IMR-90 (cell line): ENCODE measurements around the gene PNMA6F. TPM values are rescaled to one million over a fixed set of nuclear protein-coding genes. Genes with fewer than 3 reads are reported as not detected.

ENCODE experiments used
- ATAC-seq: fragments of 200-7000 bp; cut with Tn5 transposase; 2 replicates; pipeline ENCODE4 v1.9.1; 2020; ENCODE audit warnings: low read depth, mild to moderate bottlenecking, moderate library complexity
- BruUV-seq: library from RNA; stranded (reverse); fragments of 400-500 nt; replicated peaks from 2 replicates; lab custom pipeline; 2021; lab: Mats Ljungman, UMichigan
- CTCF ChIA-PET: fragments of 300-600 bp; formaldehyde crosslinking; extraction: SDS; loops from one replicate; lab custom pipeline; 2021; ENCODE audit warnings: antibody characterized with exemption; lab: Yijun Ruan, JAX
- POLR2A ChIA-PET: fragments of 300-600 bp; sonication (Branson Sonifier 250); formaldehyde crosslinking; loops from one replicate; lab custom pipeline; 2022; ENCODE audit warnings: antibody characterized with exemption; ENCODE audit not compliant: unreplicated experiment; lab: Charles Lee
- DNase-seq: peaks from one replicate; pipeline ENCODE4 v3.0.0; 2013
- H2AFZ ChIP-seq: replicated peaks from 2 replicates; pipeline ENCODE3; 2013; ENCODE audit warnings: low read length, mild to moderate bottlenecking; ENCODE audit not compliant: poor library complexity
- H2AK5ac ChIP-seq: 2 replicates; pipeline ENCODE4 v1.6.1; 2013; ENCODE audit warnings: low read depth, low read length, inconsistent platforms
- H2AK9ac ChIP-seq: replicated peaks from 2 replicates; pipeline ENCODE3; 2013; ENCODE audit warnings: mild to moderate bottlenecking, low read depth, low read length, moderate library complexity; ENCODE audit not compliant: poor library complexity
- H2BK120ac ChIP-seq: 2 replicates; pipeline ENCODE4 v1.6.1; 2013; ENCODE audit warnings: low read depth, low read length, inconsistent platforms
- H2BK15ac ChIP-seq: 3 replicates; pipeline ENCODE4 v1.6.1; 2013; ENCODE audit warnings: low read depth, low read length, inconsistent platforms
- H2BK20ac ChIP-seq: 2 replicates; pipeline ENCODE4 v1.6.1; 2013; ENCODE audit warnings: low read depth, mild to moderate bottlenecking, inconsistent platforms, low read length, moderate library complexity
- H2BK5ac ChIP-seq: 2 replicates; pipeline ENCODE4 v1.6.1; 2013; ENCODE audit warnings: mild to moderate bottlenecking, low read depth, low read length, inconsistent platforms; ENCODE audit not compliant: poor library complexity, severe bottlenecking
- H3K14ac ChIP-seq: replicated peaks from 2 replicates; pipeline ENCODE4 v1.6.1; 2013; ENCODE audit warnings: low read depth, low read length, inconsistent platforms
- H3K18ac ChIP-seq: 2 replicates; pipeline ENCODE4 v1.6.1; 2013; ENCODE audit warnings: low read depth, low read length, control low read depth
- H3K23ac ChIP-seq: 2 replicates; pipeline ENCODE4 v1.6.1; 2013; ENCODE audit warnings: low read depth, low read length, inconsistent platforms
- H3K27ac ChIP-seq: 2 replicates; pipeline ENCODE4 v1.5.1; 2013; ENCODE audit warnings: mild to moderate bottlenecking, control low read depth, low read length; ENCODE audit not compliant: insufficient read depth
- H3K27me3 ChIP-seq: 2 replicates; pipeline ENCODE4 v1.6.1; 2013; ENCODE audit warnings: low read length; ENCODE audit not compliant: control insufficient read depth, insufficient read depth
- H3K36me3 ChIP-seq: 2 replicates; pipeline ENCODE4 v1.6.1; 2013; ENCODE audit warnings: low read length, mixed read lengths; ENCODE audit not compliant: control insufficient read depth, insufficient read depth
- H3K4ac ChIP-seq: 2 replicates; pipeline ENCODE4 v1.6.1; 2013; ENCODE audit warnings: low read depth, low read length, inconsistent platforms
- H3K4me1 ChIP-seq: 2 replicates; pipeline ENCODE4 v1.6.1; 2013; ENCODE audit warnings: low read length, mixed read lengths; ENCODE audit not compliant: control insufficient read depth, insufficient read depth
- H3K4me2 ChIP-seq: 2 replicates; pipeline ENCODE4 v1.6.1; 2013; ENCODE audit warnings: low read depth, mild to moderate bottlenecking, control low read depth, low read length, moderate library complexity
- H3K4me3 ChIP-seq: 2 replicates; pipeline ENCODE4 v1.5.1; 2013; ENCODE audit warnings: low read depth, mild to moderate bottlenecking, control low read depth, low read length, moderate library complexity; ENCODE audit not compliant: insufficient read depth
- H3K56ac ChIP-seq: 2 replicates; pipeline ENCODE4 v1.6.1; 2013; ENCODE audit warnings: low read length, inconsistent platforms; ENCODE audit not compliant: insufficient read depth; ENCODE audit errors: extremely low read depth
- H3K79me1 ChIP-seq, 2 experiments: 2 replicates each; pipeline ENCODE4 v1.6.1; 2013; ENCODE audit warnings: low read length in 2 of 2, inconsistent platforms in 1 of 2, low read depth in 1 of 2
- H3K9ac ChIP-seq: 2 replicates; pipeline ENCODE4 v1.6.1; 2013; ENCODE audit warnings: low read depth, low read length, control low read depth
- H3K9me1 ChIP-seq: 2 replicates; pipeline ENCODE4 v1.6.1; 2013; ENCODE audit warnings: low read length, inconsistent platforms; ENCODE audit not compliant: insufficient read depth
- H3K9me3 ChIP-seq: 2 replicates; pipeline ENCODE4 v1.6.1; 2013; ENCODE audit warnings: low read length; ENCODE audit not compliant: control insufficient read depth, insufficient read depth
- H4K20me1 ChIP-seq: 2 replicates; pipeline ENCODE4 v1.6.1; 2013; ENCODE audit warnings: low read length, inconsistent platforms; ENCODE audit not compliant: insufficient read depth
- H4K5ac ChIP-seq: 2 replicates; pipeline ENCODE4 v1.6.1; 2013; ENCODE audit warnings: mild to moderate bottlenecking, low read depth, low read length, control low read depth
- H4K8ac ChIP-seq, 2 experiments: 2 replicates each; pipeline ENCODE4 v1.6.1; 2013; ENCODE audit warnings: low read depth in 2 of 2, low read length in 2 of 2, control low read depth in 1 of 2, inconsistent platforms in 1 of 2
- H4K91ac ChIP-seq: 2 replicates; pipeline ENCODE4 v1.6.1; 2013; ENCODE audit warnings: low read depth, low read length, inconsistent platforms; ENCODE audit not compliant: insufficient read depth
- BHLHE40 ChIP-seq: fragments of 150-350 bp; IDR thresholded peaks from 2 replicates; pipeline ENCODE4 v1.6.1; 2016; ENCODE audit warnings: mild to moderate bottlenecking, low read depth, low read length
- CEBPB ChIP-seq: IDR thresholded peaks from 2 replicates; pipeline ENCODE4 v1.6.1; 2012; ENCODE audit warnings: low read depth, low read length, improper control_type of control experiment
- CHD1 ChIP-seq: IDR thresholded peaks from 2 replicates; pipeline ENCODE4 v1.6.1; 2012; ENCODE audit warnings: low read depth, low read length, improper control_type of control experiment
- ELK1 ChIP-seq: fragments of 150-350 bp; IDR thresholded peaks from 2 replicates; pipeline ENCODE4 v1.6.1; 2016; ENCODE audit warnings: low read depth, mild to moderate bottlenecking, low read length, moderate library complexity, borderline replicate concordance
- MAFK ChIP-seq: IDR thresholded peaks from 2 replicates; pipeline ENCODE4 v1.6.1; 2012; ENCODE audit warnings: low read depth, low read length, improper control_type of control experiment
- MAZ ChIP-seq: IDR thresholded peaks from 2 replicates; pipeline ENCODE4 v1.6.1; 2012; ENCODE audit warnings: low read depth, mild to moderate bottlenecking, low read length, improper control_type of control experiment, moderate library complexity, borderline replicate concordance
- MXI1 ChIP-seq: IDR thresholded peaks from 2 replicates; pipeline ENCODE4 v1.6.1; 2012; ENCODE audit warnings: low read depth, mild to moderate bottlenecking, low read length, moderate library complexity, borderline replicate concordance
- RAD21 ChIP-seq: IDR thresholded peaks from 2 replicates; pipeline ENCODE4 v1.6.1; 2012; ENCODE audit warnings: low read length, improper control_type of control experiment
- RFX5 ChIP-seq: IDR thresholded peaks from 2 replicates; pipeline ENCODE4 v1.8.0; 2012; ENCODE audit warnings: low read depth, mild to moderate bottlenecking, low read length, moderate library complexity
- USF2 ChIP-seq: fragments of 150-350 bp; IDR thresholded peaks from 2 replicates; pipeline ENCODE4 v1.6.1; 2017; ENCODE audit warnings: mild to moderate bottlenecking, antibody characterized with exemption, low read length, low read depth
- WGBS, 2 experiments: methylation state at CpG; one replicate each; pipeline versions ENCODE4 v1.1.5 to v1.1.7; 2013; ENCODE audit warnings: missing lambda C conversion rate in 2 of 2; ENCODE audit not compliant: insufficient read length in 1 of 2; ENCODE audit errors: extremely low coverage in 2 of 2; 5-methylcytosine and 5-hydroxymethylcytosine counted together
- dilution Hi-C: fragments of 300-500 bp; cut with HindIII; formaldehyde crosslinking; loops from one replicate; pipeline ENCODE4 v1.14.3; 2018; ENCODE audit warnings: low sequenced_read_pairs; ENCODE audit not compliant: unreplicated experiment
- in situ Hi-C: fragments of 300-500 bp; cut with MboI; formaldehyde crosslinking; loops from 3 replicates; pipeline ENCODE4 v1.14.3; 2019; ENCODE audit warnings: low sequenced_read_pairs, inconsistent platforms, mixed read lengths
- intact Hi-C: fragments of 100-400 bp; cut with micrococcal nuclease; formaldehyde crosslinking; loops from 2 replicates; pipeline ENCODE4 v1.10.0; 2022
- polyA plus RNA-seq, 3 experiments: library from polyadenylated mRNA; depleted of rRNA; stranded (reverse); fragments of >200 nt; gene quantifications; 2 replicates each; pipeline ENCODE4 v1.2.3, GENCODE V29; 2012; ENCODE audit warnings: low replicate concordance in 1 of 3
- total RNA-seq: library from RNA; depleted of rRNA; stranded (reverse); fragments of >200 nt; gene quantifications from 2 replicates; pipeline ENCODE4 v1.2.3, GENCODE V29; 2012

PNMA6F gene
- total and polyA plus RNA-seq, 2 of the 4 experiments (the other 2 are of a cell fraction), result not detected

GRCh38 chrX:153357877-153358276, 36.3 kb upstream of the PNMA6F start:
- no peaks in the 10 kb centered on the region for H3K36me3 ChIP-seq
- H4K8ac ChIP-seq, result no peak overlapping the region
- ATAC-seq (no peak), DNase-seq (no peak)
- H3K9me1 ChIP-seq, result no peaks in the 10 kb centered on the region
- no peaks in the 10 kb centered on the region for H3K4me1 ChIP-seq
- dilution Hi-C loops (no loop called here), in situ Hi-C loops (no loop called here), intact Hi-C loops (no loop called here)
- H3K9ac ChIP-seq, result no peak overlapping the region
- H3K23ac ChIP-seq, result no peak overlapping the region
- H2BK5ac ChIP-seq, result no peak overlapping the region
- WGBS, 2 experiments, result no CpG with 5 or more reads among the region's 1 CpG
- H2BK15ac ChIP-seq, result no peak overlapping the region
- H2BK120ac ChIP-seq, result no peak overlapping the region
- no peak overlapping the region for H2AK9ac ChIP-seq
- H3K18ac ChIP-seq, result no peak overlapping the region
- POLR2A ChIA-PET, result no interaction called here
- no peaks in the 10 kb centered on the region for H4K20me1 ChIP-seq
- peaks cover 3% of the 10 kb centered on the region; the same call in 1 of the 2 replicates for H3K27me3 ChIP-seq
- H3K27ac ChIP-seq, result no peak overlapping the region
- peaks cover 3% of the 10 kb centered on the region; the same call in 1 of the 2 replicates for H3K9me3 ChIP-seq
- H2AK5ac ChIP-seq, result no peak overlapping the region
- no peaks in the 10 kb centered on the region for H3K79me1 ChIP-seq
- no peak overlapping the region for H4K5ac ChIP-seq
- BruUV-seq, result no TSS peak
- no peak overlapping the region for H2BK20ac ChIP-seq
- no peak overlapping the region for H3K14ac ChIP-seq
- no peak overlapping the region for H2AFZ ChIP-seq
- H3K4ac ChIP-seq, result no peak overlapping the region
- no peak overlapping the region for H3K4me3 ChIP-seq
- TF ChIP-seq ELK1 (no peak), CEBPB (no peak), MAZ (no peak), MXI1 (no peak), MAFK (no peak), RFX5 (no peak), CHD1 (no peak), USF2 (no peak), RAD21 (no peak), BHLHE40 (no peak)
- no peak overlapping the region for H3K4me2 ChIP-seq
- H4K91ac ChIP-seq, result no peak overlapping the region
- CTCF ChIA-PET, result no interaction called here
- no peak overlapping the region for H3K56ac ChIP-seq
